HFF-Myc (cell line): Measurements from ENCODE around the gene ABL2.
"Not testable (repeated sequence)": the region's sequence is repeated elsewhere in the genome, so short reads cannot be mapped to it uniquely, and the experiment has no call there.

Experiments
- DNase-seq: peaks from one replicate; pipeline ENCODE4 v3.0.0-alpha.2; 2011; ENCODE audit warnings: low read depth; ENCODE audit errors: extremely low read depth
- H3K4me3 ChIP-seq: replicated peaks from 2 replicates; pipeline ENCODE4 v1.5.1; 2011; ENCODE audit warnings: low read depth, mild to moderate bottlenecking, control low read depth, low read length
- TF ChIP-seq, protein P1 (sequence below): IDR thresholded peaks from 2 replicates; pipeline ENCODE4 v1.5.1; 2012; ENCODE audit warnings: mild to moderate bottlenecking, low read depth, low read length, control low read depth; ENCODE audit errors: missing control alignments

Gene ABL2

DNA sequence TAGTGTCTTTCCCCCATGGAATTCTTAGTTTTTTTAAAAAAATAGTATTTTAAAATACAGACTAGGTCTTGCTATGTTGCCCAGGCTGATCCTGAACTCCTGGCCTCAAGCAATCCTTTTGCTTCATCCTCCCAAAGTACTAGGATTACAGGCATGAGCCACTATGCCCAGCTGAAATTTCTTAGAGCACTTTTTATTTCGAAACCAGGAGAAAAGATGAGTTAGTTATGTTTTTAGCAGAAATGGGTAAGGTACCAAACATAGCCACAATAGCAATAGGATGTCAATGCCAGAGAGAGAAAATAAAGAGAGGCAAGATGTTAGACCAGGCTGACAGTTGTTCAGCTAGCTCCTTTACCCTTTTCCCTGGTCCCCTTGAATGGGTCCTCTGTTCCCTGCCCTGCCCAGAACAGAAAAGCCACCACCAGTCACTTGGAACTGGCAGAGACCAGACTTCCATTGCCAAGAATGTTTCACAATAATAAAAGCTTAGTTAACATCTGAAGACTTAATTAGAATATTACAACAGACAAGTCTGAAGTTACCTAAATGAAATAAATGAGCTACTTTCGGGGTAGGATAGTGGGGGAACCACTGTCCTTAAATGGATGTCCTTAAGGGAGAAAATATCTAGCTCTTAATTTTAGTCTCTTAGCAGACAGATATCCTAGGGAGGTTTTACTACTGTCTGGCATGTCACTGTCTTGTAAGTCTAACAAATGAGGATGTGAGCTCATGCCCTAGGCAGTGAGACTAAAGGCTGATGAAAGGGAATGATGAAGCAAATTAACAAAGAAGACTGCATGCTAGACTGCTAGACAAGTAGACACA, 54.3 kb downstream of the ABL2 start:
- DNase-seq: no peak

GRCh38 chr1:179170468-179170770, 59.1 kb downstream of the ABL2 start:
- not testable (repeated sequence) for H3K4me3 ChIP-seq, DNase-seq

More for the DNA sequence above, 54.3 kb downstream of the ABL2 start:
- TF ChIP-seq, protein P1, sequence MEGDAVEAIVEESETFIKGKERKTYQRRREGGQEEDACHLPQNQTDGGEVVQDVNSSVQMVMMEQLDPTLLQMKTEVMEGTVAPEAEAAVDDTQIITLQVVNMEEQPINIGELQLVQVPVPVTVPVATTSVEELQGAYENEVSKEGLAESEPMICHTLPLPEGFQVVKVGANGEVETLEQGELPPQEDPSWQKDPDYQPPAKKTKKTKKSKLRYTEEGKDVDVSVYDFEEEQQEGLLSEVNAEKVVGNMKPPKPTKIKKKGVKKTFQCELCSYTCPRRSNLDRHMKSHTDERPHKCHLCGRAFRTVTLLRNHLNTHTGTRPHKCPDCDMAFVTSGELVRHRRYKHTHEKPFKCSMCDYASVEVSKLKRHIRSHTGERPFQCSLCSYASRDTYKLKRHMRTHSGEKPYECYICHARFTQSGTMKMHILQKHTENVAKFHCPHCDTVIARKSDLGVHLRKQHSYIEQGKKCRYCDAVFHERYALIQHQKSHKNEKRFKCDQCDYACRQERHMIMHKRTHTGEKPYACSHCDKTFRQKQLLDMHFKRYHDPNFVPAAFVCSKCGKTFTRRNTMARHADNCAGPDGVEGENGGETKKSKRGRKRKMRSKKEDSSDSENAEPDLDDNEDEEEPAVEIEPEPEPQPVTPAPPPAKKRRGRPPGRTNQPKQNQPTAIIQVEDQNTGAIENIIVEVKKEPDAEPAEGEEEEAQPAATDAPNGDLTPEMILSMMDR: no peak
- H3K4me3 ChIP-seq: no peak overlapping the region

GRCh38 chr1:179169616-179170467, 59.6 kb downstream of the ABL2 start:
- DNase-seq: no peak
- H3K4me3 ChIP-seq: no peak overlapping the region
- TF ChIP-seq, protein P1: no peak

- H3K4me3 ChIP-seq: no peak overlapping the region
- no peak for DNase-seq
- TF ChIP-seq, protein P1: no peak
Measured at GRCh38 chr1:179168536-179168935, 60.9 kb downstream of the ABL2 start.

DNA sequence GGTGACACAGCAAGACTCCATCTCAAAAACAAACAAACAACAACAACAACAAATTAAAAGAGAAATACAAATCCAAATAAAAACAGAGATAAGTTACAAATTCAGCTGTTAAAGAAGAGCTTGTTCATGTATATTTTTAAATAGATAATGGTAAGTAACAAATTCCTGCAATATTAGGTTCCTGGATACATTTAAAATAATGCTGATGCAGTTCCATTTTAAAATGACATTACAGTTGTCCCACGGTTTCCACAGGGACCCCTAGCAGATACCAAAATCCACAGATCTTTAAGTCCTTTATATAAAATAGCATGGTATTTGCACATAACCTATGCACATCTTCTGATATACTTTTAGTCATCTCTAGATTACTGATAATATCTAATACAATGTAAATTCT, 61.5 kb downstream of the ABL2 start:
- no peak overlapping the region for H3K4me3 ChIP-seq
- TF ChIP-seq, protein P1: no peak
- no peak for DNase-seq

- no peak overlapping the region for H3K4me3 ChIP-seq
- DNase-seq: no peak
- TF ChIP-seq, protein P1: no peak
Measured at GRCh38 chr1:179167418-179167777, 62.1 kb downstream of the ABL2 start.

GRCh38 chr1:179166663-179167417, 62.6 kb downstream of the ABL2 start:
- no peak overlapping the region for H3K4me3 ChIP-seq
- TF ChIP-seq, protein P1: no peak
- DNase-seq: no peak
